Measurements from ENCODE around the gene NCOR2. TPM values are rescaled to one million over a fixed set of nuclear protein-coding genes. Genes with fewer than 3 reads are reported as not detected.

The NCOR2 gene
- total and polyA plus RNA-seq, 2 of the 8 experiments (the other 6 are each of a cell fraction or from before 2014, with no cell fraction given), result 14.8 to 275 TPM

DNA sequence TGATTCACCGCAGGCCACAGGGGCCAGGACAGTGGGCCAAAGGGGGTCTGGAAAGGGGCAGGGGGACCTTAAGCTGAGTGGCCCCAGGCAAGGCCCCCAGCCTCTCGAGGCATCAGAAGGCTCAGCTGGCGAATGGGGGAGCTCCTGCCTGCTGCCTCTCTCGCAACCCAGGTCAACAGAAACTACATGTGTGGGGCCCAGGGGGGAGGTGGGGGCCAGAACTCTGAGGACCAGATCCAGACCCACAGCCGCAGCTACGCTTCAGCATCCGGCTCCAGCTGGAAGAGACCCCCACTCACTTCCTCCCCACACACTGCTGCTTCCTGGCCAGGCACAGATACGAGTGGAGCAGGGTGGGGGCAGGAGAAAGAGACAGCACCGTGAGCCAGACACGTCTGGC lies 46.5 kb downstream of the NCOR2 start:
- Histone ChIP-seq H2AFZ (ENCODE audit: low read length) (no peak overlapping the region), H2BK15ac (ENCODE audit: low read length) (no peak overlapping the region)
- no peak for TF ChIP-seq KDM1A (IDR thresholded peaks at IDR 0.05; ENCODE audit: borderline replicate concordance, low read length)

More for the DNA sequence above, 46.5 kb downstream of the NCOR2 start:
- no peak overlapping the region for H3K9ac ChIP-seq (replicated peaks in 1 of 4; ENCODE audit: extremely low read depth in 1 of 4, low read depth in 3 of 4, low read length in 3 of 4)
- H2BK120ac ChIP-seq (replicated peaks; ENCODE audit: low read depth, low read length), result no peak overlapping the region
- no peak overlapping the region for H2BK5ac ChIP-seq (ENCODE audit: low read depth, low read length)
- 0 out of 8 replicates have a peak, but pooled peaks cover 0 to 4% (median 0%) of the 10 kb centered on the region in 4 experiments for H3K36me3 ChIP-seq (ENCODE audit: control insufficient read depth in 2 of 4, insufficient read depth in 4 of 4, low read length in 3 of 4)
- H3K4ac ChIP-seq (replicated peaks; ENCODE audit: insufficient read length, low read depth, low read length), result no peak overlapping the region
- H3K27ac ChIP-seq (ENCODE audit: low read depth, low read length), result no peak overlapping the region
- peaks cover 16% of the 10 kb centered on the region for H3K79me1 ChIP-seq (ENCODE audit: low read depth, low read length)
- H3K4me2 ChIP-seq (ENCODE audit: insufficient read depth in 1 of 2, low read depth in 2 of 2, low read length in 2 of 2), result no peak overlapping the region
- H2AK5ac ChIP-seq (ENCODE audit: low read depth, low read length), result no peak overlapping the region
- peaks cover 11 to 96% of the 10 kb centered on the region in 2 experiments for H3K79me2 ChIP-seq (ENCODE audit: control insufficient read depth in 1 of 2, insufficient read depth in 2 of 2, low read length in 2 of 2)
- WGBS, 2 experiments (ENCODE audit: extremely low coverage in 1 of 2, insufficient coverage in 1 of 2, insufficient read length in 1 of 2, insufficient replicate concordance in 2 of 2, low coverage in 1 of 2, low lambda C conversion rate in 2 of 2, missing lambda C conversion rate in 1 of 2), result 85% methylated on average over 10 of the region's 10 CpGs; no CpG with 5 or more reads in 1 of the 2 experiments
- no peaks in the 10 kb centered on the region; the same call in 1 of the 2 replicates for H3K23me2 ChIP-seq (ENCODE audit: low read depth, low read length)
- DNase-seq (ENCODE audit: low read depth in 1 of 2, low spot score in 2 of 2) (no peak), FAIRE-seq (no peak)
- no peak overlapping the region for H4K91ac ChIP-seq (replicated peaks; ENCODE audit: insufficient read length, low read length)
- H4K8ac ChIP-seq (ENCODE audit: extremely low read depth, insufficient read depth, low read length), result no peak overlapping the region; the same call in 1 of the 2 replicates
- H2BK20ac ChIP-seq (ENCODE audit: low read length), result no peak overlapping the region
- no peaks in the 10 kb centered on the region for H3K27me3 ChIP-seq (replicated peaks in 1 of 4; ENCODE audit: control insufficient read depth in 3 of 4, extremely low read depth in 1 of 4, insufficient read depth in 3 of 4, low read length in 3 of 4)
- H3K4me3 ChIP-seq (ENCODE audit: extremely low read depth in 1 of 4, insufficient read depth in 2 of 4, low read depth in 3 of 4, low read length in 4 of 4), result no peak overlapping the region
- no peak overlapping the region for H4K5ac ChIP-seq (ENCODE audit: insufficient read length, low read depth, low read length)
- ChIA-PET CTCF (ENCODE audit: partially characterized antibody) (interaction anchor here (0.7 to 1.9 kb wide), 6 partner anchors 10 to 229 kb away, joined by 3 to 6 read pairs (median 3); no protein-coding TSS in a partner anchor), POLR2A (ENCODE audit: partially characterized antibody) (interaction anchor here (0.6 to 1.3 kb wide), 2 partner anchors 11 to 241 kb away, joined by 3 read pairs; no protein-coding TSS in a partner anchor)
- no peak overlapping the region for H3K14ac ChIP-seq (ENCODE audit: insufficient read length)
- H3K9me3 ChIP-seq (ENCODE audit: insufficient read depth in 2 of 2, low read depth in 1 of 2, low read length in 1 of 2), result no peaks in the 10 kb centered on the region
- no peak overlapping the region for H3K18ac ChIP-seq (ENCODE audit: extremely low read depth, low read length)
- no peak overlapping the region for H3K23ac ChIP-seq (ENCODE audit: insufficient read length)
- no peak overlapping the region for H2BK12ac ChIP-seq (ENCODE audit: low read depth, low read length)
- H3K4me1 ChIP-seq (replicated peaks in 1 of 4; ENCODE audit: control insufficient read depth in 3 of 4, insufficient read depth in 4 of 4, low read length in 3 of 4), result peaks cover 6 to 21% (median 12%) of the 10 kb centered on the region in 4 experiments; a peak in 6 of 7 replicates
- no peak overlapping the region for H3K56ac ChIP-seq (replicated peaks; ENCODE audit: insufficient read length, low read depth, low read length)
- peaks cover 39 to 41% of the 10 kb centered on the region in 2 experiments for H4K20me1 ChIP-seq (replicated peaks in 1 of 2; ENCODE audit: control insufficient read depth in 1 of 2, insufficient read depth in 2 of 2, low read length in 2 of 2)

Measured in H1 (cell line).